Keratinocyte (primary cell): ENCODE data around the gene ERI3. TPM values are rescaled to one million over a fixed set of nuclear protein-coding genes. Genes with fewer than 3 reads are reported as not detected.
A peak's percentile ranks its signal among the peaks of the same experiment; 100 is the strongest.

Experiments used
- DNase-seq: peaks from one replicate; pipeline ENCODE4 v3.0.0-alpha.2; 2011; ENCODE audit warnings: low read depth, missing footprints, low spot score
- FAIRE-seq: peaks from 2 replicates; lab custom pipeline; 2011; peaks lifted over from hg19 to GRCh38; lab: Jason Lieb, UNC
- H2AFZ ChIP-seq: 2 replicates; pipeline ENCODE4 v1.6.0; 2012; ENCODE audit warnings: low read length, control low read depth, inconsistent platforms; ENCODE audit not compliant: control insufficient read depth
- H3K27ac ChIP-seq: 2 replicates; pipeline ENCODE4 v1.5.1; 2011; ENCODE audit warnings: low read length; ENCODE audit not compliant: control insufficient read depth, insufficient read depth
- H3K27me3 ChIP-seq: 3 replicates; pipeline ENCODE4 v1.6.0; 2011; ENCODE audit warnings: low read length; ENCODE audit not compliant: control insufficient read depth, insufficient read depth; ENCODE audit errors: extremely low read depth
- H3K36me3 ChIP-seq, 2 experiments: 2 replicates in 1 of 2; 3 replicates in 1 of 2; pipeline ENCODE4 v1.5.1; 2011; ENCODE audit warnings: low read length in 2 of 2, mild to moderate bottlenecking in 1 of 2; ENCODE audit not compliant: control insufficient read depth in 2 of 2, insufficient read depth in 2 of 2; ENCODE audit errors: extremely low read depth in 1 of 2
- H3K4me1 ChIP-seq: 3 replicates; pipeline ENCODE4 v1.5.1; 2011; ENCODE audit warnings: low read length; ENCODE audit not compliant: control insufficient read depth, insufficient read depth; ENCODE audit errors: extremely low read depth
- H3K4me2 ChIP-seq: 3 replicates; pipeline ENCODE4 v1.6.0; 2011; ENCODE audit warnings: low read depth, low read length; ENCODE audit not compliant: control insufficient read depth, insufficient read depth; ENCODE audit errors: extremely low read depth
- H3K4me3 ChIP-seq, 3 experiments: fragments of 200-600 bp in 1 of 3; sonication (generic) in 1 of 3; 2 replicates in 2 of 3; 3 replicates in 1 of 3; pipeline ENCODE4 v1.5.1; 2011 to 2016; ENCODE audit warnings: low read length in 3 of 3, mild to moderate bottlenecking in 3 of 3, control low read depth in 2 of 3, inconsistent platforms in 1 of 3, low read depth in 1 of 3, mixed read lengths in 1 of 3, mixed run types in 1 of 3, moderate library complexity in 1 of 3; ENCODE audit not compliant: control insufficient read depth in 2 of 3, insufficient read depth in 2 of 3; ENCODE audit errors: extremely low read depth in 1 of 3
- H3K79me2 ChIP-seq: 2 replicates; pipeline ENCODE4 v1.6.0; 2012; ENCODE audit warnings: low read length; ENCODE audit not compliant: control insufficient read depth, insufficient read depth
- H3K9ac ChIP-seq: 3 replicates; pipeline ENCODE4 v1.6.0; 2011; ENCODE audit warnings: low read length; ENCODE audit not compliant: control insufficient read depth, insufficient read depth; ENCODE audit errors: extremely low read depth
- H3K9me1 ChIP-seq: 3 replicates; pipeline ENCODE4 v1.6.0; 2011; ENCODE audit warnings: low read length; ENCODE audit not compliant: control insufficient read depth, insufficient read depth; ENCODE audit errors: extremely low read depth
- H3K9me3 ChIP-seq: 2 replicates; pipeline ENCODE4 v1.5.1; 2012; ENCODE audit warnings: low read depth, low read length; ENCODE audit not compliant: control insufficient read depth
- H4K20me1 ChIP-seq: 3 replicates; pipeline ENCODE4 v1.6.0; 2011; ENCODE audit warnings: low read length; ENCODE audit not compliant: control insufficient read depth, insufficient read depth; ENCODE audit errors: extremely low read depth
- CTCF ChIP-seq, 3 experiments: IDR thresholded peaks in 1 of 3; conservative IDR thresholded peaks in 1 of 3; optimal IDR thresholded peaks in 1 of 3; 2 replicates in 2 of 3; 3 replicates in 1 of 3; pipeline versions ENCODE3 to v1.5.1; 2011; ENCODE audit warnings: low read length in 3 of 3, mild to moderate bottlenecking in 3 of 3, moderate library complexity in 2 of 3, control low read depth in 1 of 3, inconsistent platforms in 1 of 3; ENCODE audit not compliant: insufficient read depth in 2 of 3; ENCODE audit errors: extremely low read depth in 1 of 3
- EZH2 ChIP-seq: IDR thresholded peaks from one replicate; pipeline ENCODE4 v1.6.1; 2012; ENCODE audit warnings: inconsistent platforms, mild to moderate bottlenecking, low read length, moderate library complexity
- dilution Hi-C: fragments of 300-500 bp; cut with MboI; formaldehyde crosslinking; loops from one replicate; pipeline ENCODE4 v1.7.0; 2020; ENCODE audit warnings: low sequenced_read_pairs; ENCODE audit not compliant: extremely low pct_ligation_motif_present
- polyA plus RNA-seq, 5 experiments: library from polyadenylated mRNA; depleted of rRNA in 3 of 5; stranded (reverse) in 3 of 5; stranded (forward) in 1 of 5; unstranded in 1 of 5; fragments of >200 nt; gene quantifications; 1 replicate in 1 of 5; 2 replicates in 3 of 5; 3 replicates in 1 of 5; pipeline versions ENCODE4 v1.2.1 to v1.2.3, GENCODE V29; 2011 to 2012; ENCODE audit warnings: missing spikeins in 2 of 5, low read depth in 1 of 5, low replicate concordance in 1 of 5

Gene ERI3
- polyA plus RNA-seq, 1 donor (not counting 4 experiments of a cell fraction or from before 2014, with no cell fraction given), result 43.7 TPM

- Histone ChIP-seq H3K27me3 (no peaks in the 10 kb centered on the region), H3K4me3 (no peak overlapping the region), H3K79me2 (no peaks in the 10 kb centered on the region), H3K9ac (no peak overlapping the region), H3K9me3 (no peaks in the 10 kb centered on the region), H3K4me1 (peaks cover 39% of the 10 kb centered on the region), H4K20me1 (no peaks in the 10 kb centered on the region), H3K4me2 (no peak overlapping the region), H2AFZ (no peak overlapping the region), H3K9me1 (no peaks in the 10 kb centered on the region), H3K36me3 (peaks cover 10 to 13% of the 10 kb centered on the region in 2 experiments), H3K27ac (no peak overlapping the region)
- dilution Hi-C loops, result no loop called here
- TF ChIP-seq CTCF (optimal IDR thresholded peaks at IDR 0.05 in 1 of 3, IDR thresholded peaks at IDR 0.05 in 1 of 3, conservative IDR thresholded peaks at IDR 0.05 in 1 of 3; ENCODE audit: extremely low read depth in 1 of 3, insufficient read depth in 2 of 3, low read length in 3 of 3) (no peak), EZH2 (no peak)
- DNase-seq (no peak), FAIRE-seq (no peak)
These were observed 24.1 kb downstream of the ERI3 start for GRCh38 chr1:44330935-44331334.

- dilution Hi-C loops, result no loop called here
- Histone ChIP-seq H3K9me1 (no peaks in the 10 kb centered on the region), H3K4me2 (peak overlapping the region; percentile 31), H3K9ac (peak overlapping the region; percentile 39), H3K9me3 (no peaks in the 10 kb centered on the region), H3K27me3 (no peaks in the 10 kb centered on the region), H3K36me3 (peaks cover 5 to 7% of the 10 kb centered on the region in 2 experiments), H3K27ac (peak overlapping the region; percentile 81), H3K4me1 (peaks cover 42% of the 10 kb centered on the region), H3K4me3 (peak overlapping the region in 1 of 3 experiments; percentile 16), H3K79me2 (no peaks in the 10 kb centered on the region), H4K20me1 (no peaks in the 10 kb centered on the region), H2AFZ (no peak overlapping the region)
- no peak for TF ChIP-seq EZH2
- no peak for TF ChIP-seq CTCF (optimal IDR thresholded peaks at IDR 0.05 in 1 of 3, IDR thresholded peaks at IDR 0.05 in 1 of 3, conservative IDR thresholded peaks at IDR 0.05 in 1 of 3; ENCODE audit: extremely low read depth in 1 of 3, insufficient read depth in 2 of 3, low read length in 3 of 3)
- DNase-seq, result no peak
- FAIRE-seq, result no peak
These were observed 26.2 kb downstream of the ERI3 start for GRCh38 chr1:44328671-44329416.
